Suprapubic skin (tissue), 4 donors: ENCODE data around the gene UNC13D.

Experiments used
- CTCF ChIP-seq, 2 donors: fragments of 200-600 bp in 1 of 2; fragments of 450-650 bp in 1 of 2; sonication (generic) in 1 of 2; IDR thresholded peaks; one replicate each; pipeline ENCODE4 v1.5.1; 2016 to 2019; ENCODE audit warnings: antibody characterized with exemption in 2 of 2, mild to moderate bottlenecking in 1 of 2, moderate library complexity in 1 of 2
- POLR2A ChIP-seq, 2 donors: fragments of 450-650 bp; IDR thresholded peaks; one replicate each; pipeline ENCODE4 v1.6.1; 2017; ENCODE audit warnings: antibody characterized with exemption in 2 of 2, mild to moderate bottlenecking in 2 of 2, moderate library complexity in 2 of 2
- POLR2AphosphoS5 ChIP-seq, 3 donors: sonication (generic); formaldehyde crosslinking; IDR thresholded peaks; one replicate each; pipeline ENCODE4 v1.6.1; 2017; ENCODE audit warnings: antibody characterized with exemption in 3 of 3

- no peak for TF ChIP-seq CTCF (IDR thresholded peaks at IDR 0.05)
- no peak for TF ChIP-seq POLR2A (IDR thresholded peaks at IDR 0.05)
- TF ChIP-seq POLR2AphosphoS5 (IDR thresholded peaks at IDR 0.05), result no peak
Observed at GRCh38 chr17:75814900-75815373, 29.3 kb downstream of the UNC13D start.
